Bronchial epithelial cell (primary cell): ENCODE data around the gene TRHDE. TPM values are rescaled to one million over a fixed set of nuclear protein-coding genes. Genes with fewer than 3 reads are reported as not detected.

Source experiments
- DNase-seq: peaks from one replicate; pipeline ENCODE4 v3.0.0-alpha.2; 2010; ENCODE audit warnings: low read depth
- FAIRE-seq: peaks from 2 replicates; lab custom pipeline; 2011; peaks lifted over from hg19 to GRCh38; lab: Jason Lieb, UNC
- H3K27me3 ChIP-seq: 2 replicates; pipeline ENCODE4 v1.5.1; 2011; ENCODE audit warnings: low read length; ENCODE audit not compliant: control insufficient read depth, insufficient read depth
- H3K36me3 ChIP-seq: 2 replicates; pipeline ENCODE4 v1.5.1; 2011; ENCODE audit warnings: low read length; ENCODE audit not compliant: control insufficient read depth, insufficient read depth
- H3K4me3 ChIP-seq: 2 replicates; pipeline ENCODE4 v1.5.1; 2011; ENCODE audit warnings: mild to moderate bottlenecking, low read depth, low read length, control low read depth
- total RNA-seq: library from RNA; depleted of rRNA; stranded (reverse); fragments of >200 nt; gene quantifications from 2 replicates; pipeline ENCODE4 v1.2.1, GENCODE V29; 2014
- TF ChIP-seq, protein P1 (sequence below): IDR thresholded peaks from 2 replicates; pipeline ENCODE4 v1.5.1; 2011; ENCODE audit warnings: mild to moderate bottlenecking, moderate library complexity, low read length, control low read depth, inconsistent platforms; ENCODE audit not compliant: insufficient read depth, severe bottlenecking

Gene TRHDE
- total RNA-seq, 1 donor from 2014 or later, result 0.26 TPM

DNA sequence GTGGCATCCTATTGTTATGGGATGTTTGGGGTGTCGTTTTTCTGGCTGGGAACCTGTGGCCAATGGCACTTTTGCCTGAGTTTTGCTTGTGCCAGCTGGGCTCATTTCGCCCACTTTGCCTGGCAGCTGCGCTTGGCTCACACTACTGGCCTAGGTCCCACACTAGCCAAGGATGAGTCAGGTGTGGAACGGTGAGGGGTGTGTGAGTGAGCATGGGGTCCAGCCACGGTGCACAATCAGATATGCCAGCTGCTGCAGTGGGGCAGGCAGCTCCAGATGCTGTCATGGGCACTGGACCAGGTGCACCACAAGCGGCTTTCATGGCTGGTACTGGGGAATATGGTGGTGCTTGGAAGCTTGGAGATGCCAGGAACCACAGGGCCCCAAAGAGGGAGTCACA, 21.5 kb downstream of the TRHDE start:
- no peaks in the 10 kb centered on the region for H3K27me3 ChIP-seq
- no peak for FAIRE-seq
- no peaks in the 10 kb centered on the region for H3K36me3 ChIP-seq
- TF ChIP-seq, protein P1, sequence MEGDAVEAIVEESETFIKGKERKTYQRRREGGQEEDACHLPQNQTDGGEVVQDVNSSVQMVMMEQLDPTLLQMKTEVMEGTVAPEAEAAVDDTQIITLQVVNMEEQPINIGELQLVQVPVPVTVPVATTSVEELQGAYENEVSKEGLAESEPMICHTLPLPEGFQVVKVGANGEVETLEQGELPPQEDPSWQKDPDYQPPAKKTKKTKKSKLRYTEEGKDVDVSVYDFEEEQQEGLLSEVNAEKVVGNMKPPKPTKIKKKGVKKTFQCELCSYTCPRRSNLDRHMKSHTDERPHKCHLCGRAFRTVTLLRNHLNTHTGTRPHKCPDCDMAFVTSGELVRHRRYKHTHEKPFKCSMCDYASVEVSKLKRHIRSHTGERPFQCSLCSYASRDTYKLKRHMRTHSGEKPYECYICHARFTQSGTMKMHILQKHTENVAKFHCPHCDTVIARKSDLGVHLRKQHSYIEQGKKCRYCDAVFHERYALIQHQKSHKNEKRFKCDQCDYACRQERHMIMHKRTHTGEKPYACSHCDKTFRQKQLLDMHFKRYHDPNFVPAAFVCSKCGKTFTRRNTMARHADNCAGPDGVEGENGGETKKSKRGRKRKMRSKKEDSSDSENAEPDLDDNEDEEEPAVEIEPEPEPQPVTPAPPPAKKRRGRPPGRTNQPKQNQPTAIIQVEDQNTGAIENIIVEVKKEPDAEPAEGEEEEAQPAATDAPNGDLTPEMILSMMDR, result no peak
- no peak for DNase-seq
- H3K4me3 ChIP-seq, result no peak overlapping the region

DNA sequence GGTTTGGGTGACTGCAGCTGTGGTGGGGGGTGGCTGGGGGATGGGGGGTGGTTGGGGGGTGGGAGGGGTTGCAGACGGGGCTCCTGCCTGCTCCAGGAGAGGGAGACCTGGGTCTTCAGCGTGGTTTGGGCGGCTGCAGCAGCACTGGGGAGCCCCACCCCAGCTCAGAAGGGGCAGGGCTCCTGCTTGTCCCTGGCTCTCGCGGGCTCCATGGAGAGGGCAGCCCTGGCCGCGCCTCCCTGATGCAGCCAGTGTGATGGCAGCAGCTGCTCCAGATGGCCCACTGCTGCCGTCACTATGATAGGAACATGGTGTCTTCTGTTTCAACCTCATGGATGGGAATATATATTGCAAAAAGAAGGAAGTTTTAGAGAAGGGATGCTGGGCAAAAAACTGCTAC, 22.9 kb downstream of the TRHDE start:
- FAIRE-seq (no peak), DNase-seq (no peak)
- TF ChIP-seq, protein P1, result no peak
- no peak overlapping the region for H3K4me3 ChIP-seq
- H3K36me3 ChIP-seq, result no peaks in the 10 kb centered on the region
- H3K27me3 ChIP-seq, result no peaks in the 10 kb centered on the region

DNA sequence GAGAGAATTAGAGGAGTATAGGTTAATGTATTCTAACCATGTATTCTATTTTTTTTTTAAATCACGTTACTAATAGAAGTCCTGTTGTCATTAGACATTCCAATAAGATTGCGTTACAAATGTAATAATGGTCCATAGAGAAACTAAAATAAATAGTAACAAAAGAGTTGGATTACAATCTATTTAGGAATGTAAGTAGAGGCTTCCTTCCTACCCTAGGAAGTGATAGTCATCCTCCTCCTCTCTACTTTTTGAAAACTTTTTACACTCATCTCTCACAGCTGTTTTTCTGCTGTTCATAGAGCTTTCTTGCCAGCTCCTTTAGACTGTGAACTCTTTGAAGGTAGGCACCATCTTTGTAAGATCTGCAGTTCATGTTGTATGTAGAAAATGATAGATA, 23.6 kb downstream of the TRHDE start:
- Histone ChIP-seq H3K27me3 (no peaks in the 10 kb centered on the region), H3K36me3 (no peaks in the 10 kb centered on the region), H3K4me3 (no peak overlapping the region)
- no peak for DNase-seq
- FAIRE-seq, result no peak
- TF ChIP-seq, protein P1, result no peak

DNA sequence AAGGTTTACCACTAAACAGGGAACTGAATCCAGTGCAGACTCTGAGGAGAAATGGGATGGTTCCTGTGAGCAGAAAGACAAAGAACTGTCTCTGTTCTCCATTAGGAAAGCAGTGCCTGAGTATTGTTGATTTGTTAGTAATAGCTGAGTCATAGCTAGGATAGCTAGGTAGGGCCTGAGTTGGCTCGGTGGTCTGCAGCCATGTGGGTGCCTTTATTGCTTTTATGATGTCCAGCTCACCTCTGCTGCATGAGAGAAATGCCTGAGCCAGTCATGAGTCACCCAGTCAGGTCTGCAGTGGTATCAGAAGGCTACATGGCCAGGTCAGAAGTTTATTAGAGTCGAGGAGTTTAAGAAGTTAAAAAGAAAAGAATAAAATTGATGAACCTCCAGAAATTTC, 24.2 kb downstream of the TRHDE start:
- TF ChIP-seq, protein P1, result no peak
- Histone ChIP-seq H3K4me3 (no peak overlapping the region), H3K36me3 (no peaks in the 10 kb centered on the region), H3K27me3 (no peaks in the 10 kb centered on the region)
- DNase-seq (peak; percentile 6), FAIRE-seq (no peak)

DNA sequence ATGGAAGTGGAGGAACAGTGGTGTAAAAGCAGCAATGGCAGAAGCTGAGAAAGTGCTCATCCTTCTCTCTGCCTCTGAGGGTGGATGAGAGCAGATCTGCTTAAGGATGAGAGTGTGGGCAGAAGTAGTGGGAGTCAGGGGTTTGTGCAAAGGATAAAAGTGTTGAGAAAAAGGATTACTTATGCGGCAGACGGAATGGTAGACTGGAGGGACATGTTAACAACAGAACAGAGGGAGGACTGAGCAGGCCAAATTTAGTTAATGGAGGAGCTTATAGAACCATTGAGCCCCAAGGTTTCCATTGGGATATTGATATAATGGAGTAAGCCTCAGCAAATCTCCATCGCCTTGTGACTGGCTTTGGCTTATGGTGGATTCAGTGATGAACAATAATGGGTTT, 25.5 kb downstream of the TRHDE start:
- no peaks in the 10 kb centered on the region for H3K27me3 ChIP-seq
- H3K4me3 ChIP-seq, result no peak overlapping the region
- H3K36me3 ChIP-seq, result no peaks in the 10 kb centered on the region
- DNase-seq (no peak), FAIRE-seq (no peak)
- TF ChIP-seq, protein P1, result no peak

DNA sequence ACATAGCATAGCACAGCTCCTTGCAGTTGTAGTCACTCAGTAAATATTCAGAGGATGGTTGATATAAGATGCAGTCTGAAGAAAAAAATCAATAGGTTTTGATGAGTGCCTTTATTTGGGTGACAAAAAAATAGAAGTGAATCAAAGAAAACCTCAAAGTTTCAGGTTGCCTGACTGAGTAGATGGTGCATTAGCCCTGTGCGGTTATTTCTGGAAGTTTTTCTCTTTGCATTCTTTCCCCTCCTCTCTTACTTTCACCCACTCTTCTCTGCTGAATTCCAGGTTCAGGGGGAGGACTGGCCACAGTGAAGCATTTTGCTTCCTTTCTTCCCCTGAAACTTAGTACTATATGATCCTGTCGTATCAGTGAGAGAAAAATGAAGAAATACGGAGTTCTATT, 28.6 kb downstream of the TRHDE start:
- TF ChIP-seq, protein P1, result no peak
- Histone ChIP-seq H3K36me3 (no peaks in the 10 kb centered on the region), H3K4me3 (no peak overlapping the region), H3K27me3 (no peaks in the 10 kb centered on the region)
- no peak for DNase-seq
- no peak for FAIRE-seq
